GM19239 (cell line): Measurements from ENCODE around the gene MIA2.
A peak's percentile ranks its signal among the peaks of the same experiment; 100 is the strongest.
"Not testable (repeated sequence)": the region's sequence is repeated elsewhere in the genome, so short reads cannot be mapped to it uniquely, and the experiment has no call there.

Experiments
- DNase-seq: peaks from one replicate; pipeline ENCODE4 v3.0.0; 2011; ENCODE audit warnings: low spot score; ENCODE audit not compliant: insufficient read length
- FAIRE-seq: peaks from 2 replicates; lab custom pipeline; 2011; peaks lifted over from hg19 to GRCh38; lab: Jason Lieb, UNC

The MIA2 gene

DNA sequence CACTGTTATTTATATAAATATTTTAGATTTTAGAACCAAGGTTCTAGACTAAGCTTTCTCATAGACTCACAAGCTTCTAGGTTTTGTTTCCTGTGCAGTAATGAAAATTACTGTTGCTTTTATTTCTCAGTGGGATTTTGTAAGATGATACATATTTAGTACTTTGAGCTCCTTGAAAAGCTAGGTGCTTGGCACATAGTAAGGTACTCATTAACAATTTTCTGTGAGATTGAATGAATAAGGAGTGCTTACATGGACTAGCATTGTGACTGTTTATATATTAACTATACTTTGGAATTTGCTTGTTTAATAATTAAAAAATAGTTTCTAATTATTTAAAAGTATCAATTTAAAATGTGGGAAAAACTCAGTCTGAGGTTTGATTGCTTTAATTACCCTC, 85.7 kb downstream of the MIA2 start:
- FAIRE-seq (no peak), DNase-seq (no peak)

DNA sequence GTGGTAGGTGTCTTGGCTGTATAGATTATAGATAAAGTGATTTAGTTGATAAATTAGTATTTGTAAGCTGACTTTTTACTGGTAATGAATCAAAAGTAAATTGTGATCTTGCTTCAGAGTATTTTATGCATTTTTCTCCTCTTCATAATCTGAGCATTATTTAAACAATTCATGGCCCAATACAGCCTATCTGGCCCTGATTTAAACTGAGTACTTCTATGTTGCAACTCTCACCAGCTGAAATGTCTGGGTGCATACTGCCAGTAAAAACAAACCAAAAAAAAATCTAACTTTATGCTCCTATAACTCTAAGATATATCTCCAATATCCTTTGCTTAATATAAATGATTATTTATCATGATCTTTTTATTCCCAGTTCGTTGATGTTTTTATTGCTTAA, 86.6 kb downstream of the MIA2 start:
- DNase-seq (no peak), FAIRE-seq (no peak)

DNA sequence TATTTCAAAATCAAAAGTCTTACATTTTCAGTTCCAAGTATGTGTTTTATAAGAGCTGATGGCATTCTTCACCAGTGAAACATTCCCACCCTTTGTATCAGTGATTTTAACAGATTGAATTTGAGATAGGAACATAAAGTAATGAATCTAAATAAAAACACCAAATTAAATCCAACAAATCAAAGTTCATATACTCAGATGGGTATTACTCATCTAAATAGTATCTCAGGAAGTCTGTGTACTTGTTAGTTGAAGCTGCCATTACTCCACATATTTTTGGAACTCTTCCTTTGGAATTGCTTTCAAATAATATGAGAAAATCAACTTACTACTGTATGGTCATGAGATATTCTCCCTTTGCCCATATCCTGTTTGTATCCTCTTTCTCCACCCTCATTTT, 89.1 kb downstream of the MIA2 start:
- no peak for FAIRE-seq
- no peak for DNase-seq

DNA sequence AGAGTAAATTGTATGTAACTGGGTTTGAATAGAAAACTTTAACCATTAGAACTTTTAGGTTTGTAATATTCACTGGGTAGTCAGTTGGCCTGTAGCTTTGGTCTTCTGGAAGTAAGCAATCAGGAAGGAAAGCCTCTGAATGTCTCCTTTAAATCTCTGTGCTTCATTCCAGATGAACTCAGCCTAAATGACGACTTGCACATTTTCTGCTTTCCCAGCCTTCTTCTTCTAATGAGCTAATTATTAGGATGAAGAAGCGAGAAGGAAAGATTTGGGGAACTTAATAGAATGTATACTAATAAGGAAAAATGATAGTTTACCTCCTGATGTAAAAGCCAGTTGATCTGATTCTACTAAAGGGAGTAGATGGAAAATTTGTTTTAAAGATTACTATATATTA, 90.4 kb downstream of the MIA2 start:
- FAIRE-seq (no peak), DNase-seq (no peak)

DNA sequence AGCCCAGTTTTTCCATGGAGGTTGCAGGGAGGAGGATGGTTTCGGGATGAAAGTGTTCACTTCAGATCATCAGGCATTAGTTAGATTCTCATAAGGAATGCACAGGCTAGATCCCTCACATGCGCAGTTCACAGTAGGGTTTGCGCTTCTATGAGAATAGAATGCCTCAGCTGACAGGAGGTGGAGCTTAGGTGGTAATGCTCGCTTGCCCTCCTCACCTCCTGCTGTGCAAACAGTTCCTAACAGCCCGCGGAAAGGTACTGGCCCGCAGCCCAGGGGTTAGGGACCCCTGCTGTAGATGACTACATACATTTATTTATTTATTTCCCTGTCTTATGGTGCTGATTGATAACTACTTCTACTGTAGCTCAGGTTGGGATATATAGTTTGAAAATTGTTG, 105.3 kb downstream of the MIA2 start:
- FAIRE-seq (no peak), DNase-seq (no peak)

DNA sequence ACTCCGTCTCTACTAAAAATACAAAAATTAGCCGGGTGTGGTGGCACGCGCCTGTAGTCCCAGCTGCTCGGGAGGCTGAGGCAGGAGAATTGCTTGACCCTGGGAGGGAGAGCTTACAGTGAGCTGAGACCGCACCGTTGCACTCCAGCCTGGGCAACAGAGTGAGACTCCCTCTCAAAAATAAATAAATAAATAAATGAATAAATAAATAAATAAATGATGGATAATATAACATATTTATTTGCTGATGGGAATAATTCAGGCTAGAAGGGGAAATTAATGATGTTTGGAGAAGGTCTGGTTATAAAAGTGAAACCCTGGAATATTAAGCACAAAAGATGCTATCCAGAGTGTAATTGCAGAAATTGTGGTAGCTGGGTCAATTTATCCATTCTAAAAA, 107.4 kb downstream of the MIA2 start:
- DNase-seq, FAIRE-seq: not testable (repeated sequence)

DNA sequence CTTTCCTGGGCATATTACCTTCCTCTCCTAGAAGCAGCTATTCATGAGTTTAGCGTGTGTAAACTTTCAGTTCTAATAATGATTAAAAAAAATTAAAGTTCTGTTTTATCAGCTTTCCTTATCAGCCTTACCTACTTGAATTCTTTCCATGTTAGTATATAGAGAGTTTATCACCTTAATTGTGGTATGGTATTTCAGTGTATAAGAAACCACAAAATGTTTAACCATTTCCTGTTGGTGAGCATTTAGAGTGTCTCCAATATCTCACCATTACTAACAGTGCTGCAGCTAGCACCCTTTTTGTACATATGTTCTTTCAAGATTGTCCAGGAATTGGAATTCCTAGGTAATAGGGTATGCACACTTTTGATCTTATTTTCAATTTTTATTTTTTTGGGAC, 109.1 kb downstream of the MIA2 start:
- FAIRE-seq (peak; percentile 8), DNase-seq (no peak)

DNA sequence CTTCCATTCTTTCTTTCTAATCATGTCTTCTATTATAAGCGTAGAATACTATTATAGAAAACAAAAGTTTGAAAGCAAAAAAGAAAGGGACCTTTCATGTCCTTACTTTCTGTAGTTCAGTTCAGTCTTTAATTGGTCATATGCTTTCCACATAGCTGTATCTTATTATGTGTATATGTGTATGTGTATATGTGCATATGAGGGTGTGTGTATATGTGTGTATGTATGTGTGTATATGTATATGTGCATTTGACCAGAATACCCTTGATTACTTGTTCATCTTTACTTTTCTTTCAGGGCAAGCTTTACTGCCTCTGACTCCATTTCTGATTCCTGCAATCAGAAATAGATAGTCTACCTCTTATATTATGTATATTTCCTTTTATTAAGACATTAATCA, 109.9 kb downstream of the MIA2 start:
- no peak for FAIRE-seq
- DNase-seq, result no peak

DNA sequence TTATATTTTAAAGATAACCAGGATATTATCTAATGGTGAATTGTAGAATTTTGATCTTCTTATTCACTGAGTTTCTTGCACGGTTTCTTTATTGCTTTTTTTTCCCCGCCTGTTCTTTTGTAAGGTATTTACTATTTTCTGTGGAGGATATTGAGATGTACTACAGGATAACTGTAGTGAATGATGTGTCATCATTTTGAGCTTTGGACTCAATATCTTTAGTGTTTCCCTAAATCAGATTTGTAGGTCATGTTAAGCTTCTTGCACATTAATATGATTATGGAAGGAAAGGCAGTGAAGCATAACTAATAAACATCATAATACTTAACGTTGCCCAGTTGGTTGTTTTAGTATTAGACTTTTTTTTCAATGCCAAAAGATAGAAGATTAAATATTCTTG, 117.2 kb downstream of the MIA2 start:
- DNase-seq (no peak), FAIRE-seq (no peak)

DNA sequence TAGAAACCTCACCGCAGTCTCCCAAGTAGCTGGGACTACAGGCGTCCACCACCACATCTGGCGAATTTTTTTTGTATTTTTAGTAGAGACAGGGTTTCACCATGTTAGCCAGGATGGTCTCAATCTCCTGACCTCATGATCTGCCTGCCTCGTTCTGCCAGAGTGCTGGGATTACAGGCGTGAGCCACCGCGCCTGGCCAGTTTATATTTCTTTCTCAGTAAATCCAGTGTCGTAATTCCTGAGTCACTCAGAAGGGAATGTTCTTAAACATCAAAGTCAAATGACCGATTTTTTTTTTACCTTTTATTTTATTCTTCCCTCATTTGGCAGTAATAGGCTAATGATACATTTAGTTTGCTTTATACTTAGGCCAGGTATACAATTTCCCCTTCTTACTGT, 118.0 kb downstream of the MIA2 start:
- DNase-seq, result no peak
- no peak for FAIRE-seq

DNA sequence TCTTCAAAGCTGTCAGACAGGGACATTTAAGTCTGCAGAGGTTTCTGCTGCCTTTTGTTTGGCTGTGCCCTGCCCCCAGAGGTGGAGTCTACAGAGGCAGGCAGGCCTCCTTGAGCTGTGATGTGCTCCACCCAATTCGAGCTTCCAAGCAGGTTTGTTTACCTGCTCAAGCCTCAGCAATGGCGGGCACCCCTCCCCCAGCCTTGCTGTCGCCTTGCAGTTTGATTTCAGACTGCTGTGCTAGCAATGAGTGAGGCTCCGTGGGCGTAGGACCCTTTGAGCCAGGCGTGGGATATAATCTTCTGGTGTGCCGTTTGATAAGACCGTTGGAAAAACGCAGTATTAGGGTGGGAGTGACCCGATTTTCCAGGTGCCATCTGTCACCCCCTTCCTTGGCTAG, 125.4 kb downstream of the MIA2 start:
- FAIRE-seq, DNase-seq: not testable (repeated sequence)

DNA sequence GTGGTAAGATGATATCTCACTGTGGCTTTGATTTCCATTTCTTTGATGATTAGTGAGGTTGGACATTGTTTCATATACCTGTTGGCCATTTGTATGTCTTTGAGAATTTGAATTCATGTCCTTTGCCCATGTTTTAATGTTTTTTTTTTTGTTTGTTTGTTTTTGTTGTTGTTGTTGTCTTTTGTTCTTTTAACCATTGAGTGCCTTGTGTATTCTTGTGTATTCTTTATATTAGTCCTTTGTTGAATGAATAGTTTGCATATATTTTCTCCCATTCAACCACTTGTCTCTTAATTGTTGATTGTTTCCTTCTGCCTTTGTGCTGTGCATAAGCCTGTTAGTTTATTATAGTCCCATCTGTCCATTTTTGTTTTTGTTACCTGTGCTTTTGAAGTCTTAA, 126.6 kb downstream of the MIA2 start:
- no peak for DNase-seq

DNA sequence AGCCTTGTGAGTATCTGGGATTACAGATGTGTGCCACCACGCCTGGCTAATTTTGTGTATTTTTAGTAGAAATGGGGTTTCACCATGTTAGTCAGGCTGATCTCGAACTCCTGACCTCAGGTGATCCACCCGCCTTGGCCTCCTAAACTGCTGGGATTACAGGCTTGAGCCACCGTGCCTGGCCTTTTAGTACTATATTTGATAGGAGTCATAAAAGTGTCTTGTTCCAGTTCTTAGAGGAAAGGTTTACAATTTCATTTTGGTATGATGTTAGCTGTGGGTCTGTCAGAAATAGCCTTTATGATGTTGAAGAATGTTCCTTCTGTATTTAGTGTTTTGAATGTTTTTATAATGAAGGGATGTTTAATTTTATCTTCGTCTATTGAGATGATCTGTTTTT, 127.8 kb downstream of the MIA2 start:
- DNase-seq, FAIRE-seq: not testable (repeated sequence)

More for the DNA sequence above, 126.6 kb downstream of the MIA2 start:
- no peak for FAIRE-seq

DNA sequence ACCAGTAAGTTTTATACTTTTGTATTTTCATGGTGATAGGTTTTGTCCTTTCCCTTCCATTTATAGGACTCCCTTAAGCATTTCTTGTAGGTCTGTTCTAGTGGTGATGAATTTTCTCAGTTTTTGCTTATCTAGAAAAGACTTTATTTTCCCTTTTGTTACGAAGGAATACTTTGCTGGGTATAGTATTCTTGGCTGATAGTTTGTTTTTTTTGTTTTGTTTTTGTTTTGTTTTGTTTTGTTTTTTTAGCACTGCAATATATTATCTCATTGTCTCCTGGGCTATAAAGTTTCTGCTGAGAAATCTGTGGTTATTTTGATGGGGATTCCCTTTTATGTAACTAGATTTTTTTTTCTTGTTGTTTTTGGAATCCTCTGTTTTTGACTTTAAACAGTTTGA, 130.8 kb downstream of the MIA2 start:
- FAIRE-seq (no peak), DNase-seq (no peak)

DNA sequence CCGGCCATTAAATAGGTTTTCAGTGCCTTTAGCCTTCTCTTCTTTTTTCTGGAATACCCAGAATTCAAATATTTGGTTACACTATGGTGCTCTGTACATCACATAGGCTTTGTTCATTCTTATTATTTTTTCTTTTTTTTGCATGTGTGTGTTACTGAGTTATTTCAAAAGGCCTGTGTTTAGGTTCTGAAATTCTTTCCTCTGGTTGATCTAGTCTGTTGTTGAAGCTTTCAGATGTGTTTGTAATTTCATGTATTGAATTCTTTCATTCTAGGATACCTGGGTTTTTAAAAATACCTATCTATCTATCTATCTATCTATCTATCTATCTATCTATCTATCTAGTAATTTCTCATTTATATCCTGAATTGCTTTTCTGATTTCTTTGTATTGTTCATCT, 131.6 kb downstream of the MIA2 start:
- no peak for DNase-seq
- FAIRE-seq, result no peak

DNA sequence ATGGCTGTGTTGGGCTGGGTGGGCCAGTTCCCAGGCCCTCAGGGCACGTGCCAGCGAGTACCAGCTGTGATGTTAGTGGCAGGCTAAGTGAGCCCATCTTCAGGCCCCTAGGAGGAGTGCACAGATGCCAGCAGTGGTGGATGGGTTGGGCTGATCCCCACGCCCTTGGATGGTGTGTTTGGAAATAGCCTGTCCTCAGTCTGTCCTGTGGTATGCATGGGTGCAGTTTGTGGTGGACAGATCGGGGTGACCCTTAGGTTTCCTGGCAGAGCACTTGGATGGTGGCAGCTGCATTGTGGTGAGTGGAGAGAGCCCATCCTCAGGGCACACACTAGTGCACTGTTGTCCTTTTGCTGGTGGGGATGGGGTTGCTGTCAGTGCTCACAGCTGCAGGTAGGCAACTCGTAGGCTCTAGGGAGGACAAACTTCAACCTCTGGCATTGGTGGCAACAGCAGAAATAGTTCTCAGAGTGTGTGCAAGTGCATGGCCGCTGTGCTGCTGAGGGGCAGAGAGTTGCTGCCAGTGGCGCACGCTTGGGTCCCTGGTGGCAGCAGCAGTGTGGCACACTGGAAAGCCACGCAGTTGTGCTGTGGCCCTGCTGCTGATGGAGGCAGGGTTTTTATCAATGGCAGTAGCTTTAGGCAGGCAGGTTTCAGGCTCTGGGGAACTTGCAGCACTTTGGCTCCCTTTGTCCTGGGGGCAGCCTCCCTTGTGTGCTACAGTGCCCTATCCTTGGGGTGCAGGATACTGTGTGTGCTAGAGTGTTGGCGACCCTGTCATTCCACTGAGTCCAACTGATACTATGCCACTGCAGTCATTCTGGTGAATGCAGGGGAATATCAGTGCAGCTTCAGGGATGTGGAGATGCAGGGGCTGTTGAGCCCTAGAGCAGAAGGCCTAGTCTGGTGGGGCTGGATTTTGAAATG, 133.0 kb downstream of the MIA2 start:
- DNase-seq (no peak), FAIRE-seq (no peak)

DNA sequence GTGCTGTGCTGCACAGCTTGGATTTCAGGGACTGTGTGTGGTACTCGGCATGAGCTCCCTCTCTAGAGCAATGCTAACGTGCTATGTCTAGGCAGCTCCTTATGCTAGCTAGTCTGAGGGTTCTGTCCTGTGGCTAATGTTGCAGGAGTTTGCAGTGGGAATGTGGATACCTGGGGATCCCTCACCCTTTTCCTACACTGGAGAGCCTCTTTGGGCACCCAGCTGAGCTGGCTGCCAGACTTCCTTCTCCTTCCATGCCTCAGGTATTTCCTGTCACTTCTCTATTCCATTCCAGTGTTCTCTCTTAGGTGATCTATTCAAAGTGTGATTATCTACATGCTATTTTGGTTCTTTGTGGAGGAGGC, 133.7 kb downstream of the MIA2 start:
- FAIRE-seq (no peak), DNase-seq (no peak)

DNA sequence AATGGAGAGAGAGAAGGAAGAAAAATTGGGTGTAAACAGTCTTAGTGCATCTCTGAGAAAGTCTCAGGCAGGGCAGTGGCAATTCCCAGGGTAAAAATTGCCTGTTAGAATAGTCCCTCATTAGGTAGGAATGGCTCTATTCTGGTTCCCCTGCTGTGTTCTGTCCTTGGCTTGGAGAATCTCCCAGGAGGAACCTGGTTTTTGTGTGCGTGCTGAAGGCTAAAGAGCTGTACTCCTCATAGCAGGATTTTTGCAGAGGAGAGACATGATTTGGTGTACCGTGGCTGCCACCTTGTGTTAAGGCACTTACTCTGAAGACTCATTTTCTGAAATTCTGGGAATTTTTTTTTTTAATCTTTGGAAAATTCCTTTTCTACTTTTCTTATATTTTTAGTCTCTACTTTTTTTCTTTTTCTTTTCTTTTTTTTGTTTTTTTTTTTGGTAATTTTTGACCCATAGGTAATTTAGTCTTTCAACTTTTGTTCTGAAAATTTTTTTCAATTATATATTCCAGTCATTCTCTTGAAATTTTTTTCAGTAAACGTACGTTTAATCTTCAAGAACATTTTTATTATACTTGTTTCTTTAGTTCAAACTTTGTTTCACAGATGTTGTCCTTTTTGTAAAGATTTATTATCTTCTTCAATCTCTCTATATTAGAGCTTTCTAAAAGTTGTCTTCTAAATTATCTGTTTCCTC, 134.7 kb downstream of the MIA2 start:
- FAIRE-seq (peak; percentile 79), DNase-seq (peak; percentile 9)

DNA sequence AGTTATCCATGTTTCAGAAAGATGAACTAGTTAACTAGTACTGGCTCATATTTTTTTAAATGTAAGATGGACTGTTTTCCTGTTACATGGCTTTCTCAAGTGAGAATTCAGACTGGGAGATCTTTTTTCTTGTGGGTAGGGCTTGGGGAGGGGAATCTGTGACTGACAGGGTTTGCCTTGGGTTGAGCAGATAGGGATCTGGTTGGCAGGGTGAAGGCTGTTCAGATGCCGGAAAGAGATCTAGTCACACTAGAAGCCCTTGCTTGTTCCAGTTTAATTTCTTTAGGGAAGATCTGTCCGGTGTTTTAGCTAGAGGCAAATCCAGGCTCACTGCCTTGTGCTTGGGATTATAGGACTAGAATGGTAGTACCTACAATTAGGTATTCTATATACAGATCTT, 135.3 kb downstream of the MIA2 start:
- DNase-seq (no peak), FAIRE-seq (no peak)

DNA sequence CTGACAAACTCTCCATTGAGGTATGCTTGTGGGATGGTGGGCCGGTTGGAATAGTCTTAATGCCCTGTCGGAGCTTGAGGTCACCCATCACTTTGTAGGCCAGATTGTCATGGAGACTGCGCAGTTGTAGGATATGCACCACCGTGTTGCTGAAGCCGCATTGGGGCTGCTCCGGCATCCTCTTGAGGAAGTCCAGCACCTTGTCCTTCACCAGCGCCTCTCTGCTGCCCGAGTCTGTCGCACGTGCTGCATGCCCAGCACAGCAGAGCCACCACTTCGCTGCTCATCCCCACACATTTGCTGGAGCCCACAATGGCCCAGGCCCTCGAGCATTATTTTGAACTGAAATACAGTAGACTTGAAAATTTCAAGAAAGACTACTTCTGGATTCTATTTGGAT, 136.7 kb downstream of the MIA2 start:
- FAIRE-seq (no peak), DNase-seq (no peak)

DNA sequence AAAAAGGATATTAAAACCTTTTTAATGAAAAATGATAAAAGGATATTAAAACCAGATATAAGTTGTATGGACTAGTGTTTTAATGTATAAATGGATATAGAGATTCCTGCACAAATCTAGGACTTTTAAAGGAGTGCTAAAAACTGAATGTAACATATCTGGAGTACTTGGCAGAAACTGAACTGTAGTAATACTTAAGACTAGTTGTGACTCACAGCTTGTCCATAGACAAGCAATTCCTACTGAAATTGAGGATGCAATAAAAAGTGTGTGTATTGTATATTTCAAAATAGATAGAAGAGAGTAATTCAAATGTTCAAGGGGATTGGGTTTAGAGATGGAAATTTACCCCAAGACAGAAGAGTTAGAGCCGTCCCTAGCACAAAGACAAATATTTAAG, 138.9 kb downstream of the MIA2 start:
- DNase-seq (no peak), FAIRE-seq (no peak)

DNA sequence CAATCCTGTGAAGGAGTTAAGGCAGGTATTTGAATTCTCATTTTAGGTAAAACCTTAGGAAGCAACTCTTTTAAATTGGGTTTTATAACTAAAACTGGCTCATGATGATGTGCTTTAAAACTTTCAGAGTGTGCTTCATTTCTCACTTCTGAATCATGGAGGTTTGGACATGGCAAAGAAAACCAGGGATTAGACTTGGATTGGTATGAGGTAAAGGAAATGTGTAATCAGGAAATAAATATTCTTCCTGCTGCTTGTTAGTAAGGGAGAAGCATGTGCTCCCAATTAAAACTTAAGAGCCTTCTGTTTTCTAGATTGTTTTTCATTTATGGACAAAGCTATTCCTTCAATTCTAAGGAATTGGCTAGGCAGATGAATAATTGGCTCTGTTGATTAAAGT, 141.1 kb downstream of the MIA2 start:
- no peak for FAIRE-seq
- no peak for DNase-seq
